Testis (tissue), 3 donors: ENCODE results near the gene NOVA2. TPM values are rescaled to one million over a fixed set of nuclear protein-coding genes. Genes with fewer than 3 reads are reported as not detected.

ENCODE experiments used
- DNase-seq: peaks from one replicate; pipeline ENCODE4 v3.0.0-alpha.2; 2019
- H3K27ac ChIP-seq, 2 donors: fragments of 200-600 bp; sonication (generic); one replicate each; pipeline ENCODE4 v1.5.1; 2019
- H3K27me3 ChIP-seq: fragments of 200-600 bp; sonication (generic); one replicate; pipeline ENCODE4 v1.5.1; 2019
- H3K36me3 ChIP-seq: fragments of 200-600 bp; sonication (generic); one replicate; pipeline ENCODE4 v1.5.1; 2017; ENCODE audit warnings: low read depth; ENCODE audit errors: missing control alignments
- H3K4me1 ChIP-seq: fragments of 200-600 bp; sonication (generic); one replicate; pipeline ENCODE4 v1.5.1; 2019
- H3K4me3 ChIP-seq, 2 donors: fragments of 200-600 bp; sonication (generic); one replicate each; pipeline ENCODE4 v1.5.1; 2017 to 2019
- H3K9me3 ChIP-seq: fragments of 200-600 bp; sonication (generic); one replicate; pipeline ENCODE4 v1.5.1; 2017
- POLR2A ChIP-seq: fragments of 450-650 bp; IDR thresholded peaks from one replicate; pipeline ENCODE4 v1.6.1; 2017; ENCODE audit warnings: antibody characterized with exemption, mild to moderate bottlenecking, moderate library complexity
- WGBS, 2 donors: methylation state at CpG; one replicate each; pipeline ENCODE4 v1.1.5; 2018; 5-methylcytosine and 5-hydroxymethylcytosine counted together
- intact Hi-C: fragments of 100-400 bp; cut with DNase I; formaldehyde crosslinking; loops from one replicate; pipeline ENCODE4 v1.15.1; 2023; ENCODE audit warnings: low total_unique reads
- polyA plus RNA-seq: library from polyadenylated mRNA; stranded (reverse); fragments of 350-450 nt; fragmentation: Illumina TruSeq; extraction: RNeasy Lipid Tissue Mini Kit (QIAGEN cat#74804); gene quantifications from one replicate; pipeline ENCODE4 v1.2.3, GENCODE V29; 2014; ENCODE audit warnings: low read depth, low replicate concordance; ENCODE audit not compliant: insufficient read depth
- total RNA-seq, 2 donors: library from RNA; depleted of rRNA; stranded (reverse); fragments of >200 nt; gene quantifications; one replicate each; pipeline ENCODE4 v1.2.3, GENCODE V29; 2016
- TF ChIP-seq, protein P1 (sequence below), 3 experiments: fragments of 450-650 bp in 2 of 3; fragments of 200-600 bp in 1 of 3; sonication (generic) in 1 of 3; IDR thresholded peaks; one replicate each; pipeline ENCODE4 v1.5.1; 2016 to 2019; ENCODE audit warnings: antibody characterized with exemption in 3 of 3, mild to moderate bottlenecking in 2 of 3, moderate library complexity in 1 of 3

NOVA2 gene
- total and polyA plus RNA-seq, 3 donors from 2014 or later = 3.0 to 5.7 (median 3.1) TPM

DNA sequence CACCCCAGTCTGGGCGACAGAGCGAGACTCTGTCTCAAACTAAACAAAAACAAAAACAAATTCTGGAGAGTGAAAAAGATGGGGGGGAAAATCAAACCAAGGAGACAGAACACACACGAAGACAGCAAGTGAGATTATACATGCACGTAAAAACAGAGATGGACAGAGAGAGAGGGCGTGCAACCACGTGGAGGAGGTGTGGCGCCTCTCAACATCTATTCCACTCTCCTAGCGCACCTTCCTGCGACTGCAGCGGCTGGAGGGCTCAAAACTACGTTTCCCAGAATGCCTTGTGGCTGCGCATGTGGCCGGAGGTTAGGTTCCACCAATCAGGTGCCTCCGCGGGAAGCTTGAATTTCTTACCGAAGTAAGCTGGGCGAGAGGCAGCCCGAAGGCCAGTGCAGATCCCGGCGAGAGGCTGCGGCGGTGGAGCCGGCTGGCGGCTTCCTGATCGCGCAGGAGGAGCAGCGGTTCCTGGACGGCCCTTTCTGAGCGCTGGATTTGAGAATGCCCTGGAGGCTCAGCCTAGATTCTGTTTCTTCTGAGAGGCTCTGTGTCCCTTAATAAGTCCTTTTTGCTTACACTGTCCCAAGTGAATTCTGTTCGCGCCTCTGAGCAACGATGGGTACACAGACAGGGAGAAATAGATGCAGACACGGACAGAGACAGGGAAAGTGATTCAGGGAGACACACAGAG, 46.0 kb downstream of the NOVA2 start:
- intact Hi-C loops = no loop called here
- Histone ChIP-seq H3K4me1 (no peaks in the 10 kb centered on the region), H3K4me3 (no peak overlapping the region), H3K9me3 (no peaks in the 10 kb centered on the region), H3K27me3 (no peaks in the 10 kb centered on the region), H3K36me3 (no peaks in the 10 kb centered on the region), H3K27ac (no peak overlapping the region)
- WGBS, 2 donors = 7 to 9% methylated on average over 28 to 29 of the region's 33 CpGs
- peak; percentile 96 for DNase-seq
- TF ChIP-seq POLR2A = no peak
- TF ChIP-seq, protein P1, sequence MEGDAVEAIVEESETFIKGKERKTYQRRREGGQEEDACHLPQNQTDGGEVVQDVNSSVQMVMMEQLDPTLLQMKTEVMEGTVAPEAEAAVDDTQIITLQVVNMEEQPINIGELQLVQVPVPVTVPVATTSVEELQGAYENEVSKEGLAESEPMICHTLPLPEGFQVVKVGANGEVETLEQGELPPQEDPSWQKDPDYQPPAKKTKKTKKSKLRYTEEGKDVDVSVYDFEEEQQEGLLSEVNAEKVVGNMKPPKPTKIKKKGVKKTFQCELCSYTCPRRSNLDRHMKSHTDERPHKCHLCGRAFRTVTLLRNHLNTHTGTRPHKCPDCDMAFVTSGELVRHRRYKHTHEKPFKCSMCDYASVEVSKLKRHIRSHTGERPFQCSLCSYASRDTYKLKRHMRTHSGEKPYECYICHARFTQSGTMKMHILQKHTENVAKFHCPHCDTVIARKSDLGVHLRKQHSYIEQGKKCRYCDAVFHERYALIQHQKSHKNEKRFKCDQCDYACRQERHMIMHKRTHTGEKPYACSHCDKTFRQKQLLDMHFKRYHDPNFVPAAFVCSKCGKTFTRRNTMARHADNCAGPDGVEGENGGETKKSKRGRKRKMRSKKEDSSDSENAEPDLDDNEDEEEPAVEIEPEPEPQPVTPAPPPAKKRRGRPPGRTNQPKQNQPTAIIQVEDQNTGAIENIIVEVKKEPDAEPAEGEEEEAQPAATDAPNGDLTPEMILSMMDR (IDR thresholded peaks at IDR 0.05) = no peak

DNA sequence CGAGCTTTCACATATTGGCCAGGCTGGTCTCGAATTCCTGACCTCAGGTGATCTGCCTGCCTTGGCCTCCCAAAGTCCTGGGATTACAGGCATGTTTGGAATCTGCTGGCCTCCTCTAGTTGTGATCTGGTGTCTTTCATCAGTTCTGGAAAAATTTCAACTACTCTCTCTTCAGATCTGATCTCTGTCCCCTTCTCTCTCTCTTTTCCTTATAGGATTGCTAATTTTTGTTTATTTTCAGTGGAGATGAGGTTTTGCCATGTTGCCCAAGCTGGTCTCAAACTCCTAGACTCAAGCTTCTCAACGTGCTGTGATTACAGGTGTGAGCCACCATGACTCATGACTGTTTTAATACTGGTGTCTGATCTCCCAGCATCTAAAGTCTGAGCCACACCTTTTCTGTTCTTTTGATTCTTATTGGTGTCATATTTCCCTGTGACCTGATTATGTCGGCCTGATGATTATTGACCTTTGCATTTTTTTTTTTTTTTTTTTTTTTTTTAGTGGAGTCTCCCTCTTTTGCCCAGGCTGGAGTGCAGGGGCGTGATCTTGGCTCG, 48.7 kb downstream of the NOVA2 start:
- intact Hi-C loops = no loop called here
- WGBS, 2 donors = 69 to 88% methylated on average over 6 of the region's 6 CpGs
- H3K27ac ChIP-seq = no peak overlapping the region
- H3K4me1 ChIP-seq = no peaks in the 10 kb centered on the region
- no peaks in the 10 kb centered on the region for H3K36me3 ChIP-seq
- H3K9me3 ChIP-seq = no peaks in the 10 kb centered on the region
- no peaks in the 10 kb centered on the region for H3K27me3 ChIP-seq
- H3K4me3 ChIP-seq = no peak overlapping the region
- no peak for DNase-seq
- TF ChIP-seq POLR2A = no peak
- TF ChIP-seq, protein P1 (IDR thresholded peaks at IDR 0.05) = no peak

DNA sequence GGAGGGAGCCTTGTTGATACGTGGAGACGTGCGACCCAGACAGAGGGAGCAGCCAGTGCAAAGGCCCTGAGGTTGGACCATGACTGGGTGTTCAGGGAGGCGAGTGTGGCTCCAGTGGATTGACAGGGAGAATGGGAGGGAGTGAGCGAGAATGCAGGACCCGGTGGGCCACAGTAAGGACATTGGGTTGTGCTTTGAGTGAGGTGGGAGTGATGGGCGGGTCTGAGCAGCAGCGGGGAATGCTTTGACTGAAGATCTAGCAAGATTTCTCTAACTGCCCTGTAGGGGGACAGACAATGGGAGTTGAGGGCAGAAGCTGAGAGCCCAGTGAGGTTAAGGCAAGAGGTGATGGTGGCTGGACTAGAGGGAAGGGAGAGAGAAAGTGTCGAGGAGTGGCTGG, 51.4 kb downstream of the NOVA2 start:
- Histone ChIP-seq H3K4me3 (no peak overlapping the region), H3K4me1 (no peaks in the 10 kb centered on the region), H3K36me3 (no peaks in the 10 kb centered on the region), H3K9me3 (no peaks in the 10 kb centered on the region), H3K27ac (no peak overlapping the region), H3K27me3 (no peaks in the 10 kb centered on the region)
- 66% methylated on average over 9 of the region's 9 CpGs for WGBS, 2 donors
- TF ChIP-seq, protein P1 (IDR thresholded peaks at IDR 0.05) = no peak
- DNase-seq = no peak
- intact Hi-C loops = no loop called here

DNA sequence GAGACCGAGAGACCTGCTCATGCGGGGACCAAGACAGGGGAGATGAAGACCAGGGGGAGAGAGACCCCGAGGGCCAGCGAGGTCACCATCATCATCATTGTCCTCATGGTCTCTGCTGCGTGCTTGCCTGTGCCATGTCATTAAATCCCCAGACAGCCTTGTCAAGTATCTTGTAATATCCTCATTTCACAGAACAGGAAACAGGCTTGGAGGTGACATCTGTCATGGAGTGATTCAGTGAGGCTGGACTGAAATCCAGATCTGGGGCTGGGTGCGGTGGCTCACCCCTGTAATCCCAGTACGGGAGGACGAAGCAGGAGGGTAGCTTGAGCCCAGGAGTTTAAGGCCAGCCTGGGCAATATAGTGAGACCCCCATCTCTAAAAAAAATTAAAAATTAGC, 53.2 kb downstream of the NOVA2 start:
- WGBS, 2 donors = 45 to 59% methylated on average over 8 of the region's 8 CpGs
- intact Hi-C loops = no loop called here

More for the DNA sequence above, 53.2 kb downstream of the NOVA2 start:
- no peak for DNase-seq
- Histone ChIP-seq H3K4me1 (no peaks in the 10 kb centered on the region), H3K4me3 (no peak overlapping the region), H3K9me3 (no peaks in the 10 kb centered on the region), H3K27me3 (no peaks in the 10 kb centered on the region), H3K27ac (no peak overlapping the region), H3K36me3 (no peaks in the 10 kb centered on the region)
- TF ChIP-seq, protein P1 (IDR thresholded peaks at IDR 0.05) = no peak
- no peak for TF ChIP-seq POLR2A
